Ishikawa (cell line): ENCODE results near the gene MTG2.

Experiments
- CEBPB ChIP-seq: IDR thresholded peaks from 2 replicates; pipeline ENCODE4 v1.6.1; 2012
- CREB1 ChIP-seq: IDR thresholded peaks from 2 replicates; pipeline ENCODE4 v1.6.1; 2012; ENCODE audit warnings: low read depth
- EGR1 ChIP-seq: IDR thresholded peaks from 2 replicates; pipeline ENCODE4 v1.6.1; 2012
- EP300 ChIP-seq: IDR thresholded peaks from 2 replicates; pipeline ENCODE4 v1.6.1; 2012; ENCODE audit warnings: borderline replicate concordance
- FOXM1 ChIP-seq: IDR thresholded peaks from 2 replicates; pipeline ENCODE4 v1.6.1; 2012; ENCODE audit warnings: low read depth, borderline replicate concordance
- MAX ChIP-seq: IDR thresholded peaks from 2 replicates; pipeline ENCODE4 v1.6.1; 2012
- NFIC ChIP-seq: IDR thresholded peaks from 2 replicates; pipeline ENCODE4 v1.6.1; 2012
- RAD21 ChIP-seq: IDR thresholded peaks from 2 replicates; pipeline ENCODE4 v1.6.1; 2012; ENCODE audit warnings: low read depth
- REST ChIP-seq: IDR thresholded peaks from 2 replicates; pipeline ENCODE4 v1.6.1; 2012; ENCODE audit warnings: low read depth, mild to moderate bottlenecking
- TAF1 ChIP-seq: IDR thresholded peaks from 2 replicates; pipeline ENCODE4 v1.6.1; 2012; ENCODE audit warnings: low read depth, mild to moderate bottlenecking
- TCF12 ChIP-seq: IDR thresholded peaks from 2 replicates; pipeline ENCODE4 v1.6.1; 2012; ENCODE audit warnings: low read depth
- TEAD4 ChIP-seq: IDR thresholded peaks from 2 replicates; pipeline ENCODE4 v1.6.1; 2012
- YY1 ChIP-seq: IDR thresholded peaks from 2 replicates; pipeline ENCODE4 v1.6.1; 2012; ENCODE audit warnings: low read depth
- ZBTB7A ChIP-seq: IDR thresholded peaks from 2 replicates; pipeline ENCODE4 v1.6.1; 2012; ENCODE audit warnings: low read depth
- TF ChIP-seq, protein P1 (sequence below): IDR thresholded peaks from 2 replicates; pipeline ENCODE4 v1.6.1; 2012

MTG2 gene

DNA sequence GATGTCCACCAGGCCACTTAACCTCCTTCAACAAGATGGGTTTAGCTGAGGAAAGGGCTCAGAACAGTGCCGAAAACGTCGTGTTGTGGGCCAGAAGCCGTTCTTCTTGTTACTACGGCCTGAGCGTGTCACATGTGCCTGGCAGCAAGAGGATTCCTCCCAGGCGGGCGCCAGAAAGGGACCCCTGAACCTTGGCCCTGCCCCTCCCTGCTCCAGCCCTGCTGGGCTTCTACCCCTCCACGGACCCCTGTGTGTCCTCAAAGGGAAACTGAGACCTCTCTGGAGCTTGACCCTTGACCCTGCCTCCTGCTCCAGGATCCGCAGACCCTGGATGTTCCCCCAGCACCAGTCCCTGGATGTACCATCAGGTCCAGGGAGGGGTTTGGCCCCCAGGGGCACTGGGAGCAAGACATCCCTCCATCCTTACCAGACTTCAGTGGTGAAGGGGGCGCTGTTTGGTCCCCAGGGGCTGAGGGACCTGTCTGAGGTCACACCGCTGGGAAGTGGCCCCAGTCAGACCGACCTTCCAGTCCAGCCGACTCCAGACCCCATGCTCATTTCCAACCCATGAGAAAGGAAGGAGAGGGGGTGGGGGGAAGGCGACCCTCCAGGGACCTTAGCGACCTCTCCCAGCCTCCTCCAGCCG, 27.1 kb downstream of the MTG2 start:
- TF ChIP-seq FOXM1 (no peak), NFIC (no peak), EGR1 (no peak), EP300 (no peak), ZBTB7A (no peak; the same call in 1 of the 2 replicates), TEAD4 (no peak), YY1 (no peak), RAD21 (no peak), TAF1 (no peak), REST (no peak), CREB1 (no peak), MAX (no peak), CEBPB (no peak), TCF12 (no peak)
- TF ChIP-seq, protein P1, sequence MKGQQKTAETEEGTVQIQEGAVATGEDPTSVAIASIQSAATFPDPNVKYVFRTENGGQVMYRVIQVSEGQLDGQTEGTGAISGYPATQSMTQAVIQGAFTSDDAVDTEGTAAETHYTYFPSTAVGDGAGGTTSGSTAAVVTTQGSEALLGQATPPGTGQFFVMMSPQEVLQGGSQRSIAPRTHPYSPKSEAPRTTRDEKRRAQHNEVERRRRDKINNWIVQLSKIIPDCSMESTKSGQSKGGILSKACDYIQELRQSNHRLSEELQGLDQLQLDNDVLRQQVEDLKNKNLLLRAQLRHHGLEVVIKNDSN: no peak

DNA sequence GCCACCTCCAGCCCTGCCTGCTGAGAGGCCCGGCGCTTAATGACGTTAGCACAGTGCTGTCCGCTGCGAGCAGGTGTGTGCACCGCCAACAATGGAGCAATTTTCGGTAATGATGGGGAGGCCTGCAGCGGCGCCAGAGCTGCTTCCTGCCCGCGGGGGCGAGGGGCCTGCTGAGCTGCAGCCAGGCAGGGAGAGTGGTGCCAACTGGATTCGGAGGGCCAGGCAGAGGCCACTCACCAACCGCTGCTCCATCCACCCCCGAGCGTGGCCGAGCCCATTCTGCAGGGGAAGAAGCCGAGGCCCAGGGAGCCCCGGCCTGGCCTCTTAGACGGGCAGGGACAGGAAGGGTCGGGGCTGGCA, 27.6 kb downstream of the MTG2 start:
- TF ChIP-seq, protein P1: no peak
- 0 out of 2 replicates have a peak, but pooled peaks have one; percentile 21 for TF ChIP-seq EGR1

DNA sequence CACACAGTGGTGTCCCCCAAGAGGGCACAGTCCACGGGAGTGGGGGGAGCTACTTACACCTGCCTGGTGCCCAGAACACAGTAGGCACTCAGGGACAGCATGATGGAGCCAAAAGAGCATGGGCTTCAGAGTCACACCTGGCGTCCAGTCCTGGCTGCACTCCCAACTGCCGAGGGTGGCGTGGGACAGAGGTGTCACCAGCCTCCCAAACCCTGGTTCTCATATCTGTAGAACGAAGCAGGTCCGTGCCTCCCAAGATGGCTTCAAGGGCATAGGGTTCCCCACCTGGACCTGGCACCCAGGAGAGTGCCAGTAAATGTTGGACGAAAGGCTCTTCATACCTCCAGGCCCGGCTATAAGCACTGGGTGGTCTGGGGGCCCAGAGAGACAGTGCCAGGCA, 28.4 kb downstream of the MTG2 start:
- TF ChIP-seq YY1: no peak
- TF ChIP-seq REST: no peak
- no peak for TF ChIP-seq CREB1
- no peak for TF ChIP-seq NFIC
- TF ChIP-seq MAX: no peak
- no peak for TF ChIP-seq FOXM1
- TF ChIP-seq, protein P1: no peak
- no peak for TF ChIP-seq CEBPB

GRCh38 chr20:62211769-62212288, 29.0 kb downstream of the MTG2 start:
- no peak for TF ChIP-seq ZBTB7A
- no peak for TF ChIP-seq CEBPB
- TF ChIP-seq TCF12: no peak
- TF ChIP-seq FOXM1: no peak
- TF ChIP-seq TAF1: no peak
- no peak for TF ChIP-seq RAD21
- no peak for TF ChIP-seq CREB1
- TF ChIP-seq, protein P1: no peak
- TF ChIP-seq MAX: no peak
- TF ChIP-seq YY1: no peak
- TF ChIP-seq NFIC: no peak
- TF ChIP-seq EP300: no peak
- no peak for TF ChIP-seq EGR1
- TF ChIP-seq TEAD4: no peak
- TF ChIP-seq REST: no peak
